Liver (tissue), 9 donors: Measurements from ENCODE around the gene FAM186B. TPM values are rescaled to one million over a fixed set of nuclear protein-coding genes. Genes with fewer than 3 reads are reported as not detected.

Experiments used
- DNase-seq: peaks from one replicate; pipeline ENCODE4 v3.0.0-alpha.2; 2017; ENCODE audit warnings: low spot score
- H3K27ac ChIP-seq, 2 donors: one replicate each; pipeline ENCODE4 v1.7.0; 2013; ENCODE audit warnings: inconsistent platforms in 2 of 2, low read length in 2 of 2, control low read depth in 1 of 2, low read depth in 1 of 2, mild to moderate bottlenecking in 1 of 2
- H3K27me3 ChIP-seq, 4 donors: one replicate each; pipeline versions ENCODE4 v1.6.1 to v1.7.0; 2013; ENCODE audit warnings: low read length in 3 of 4, inconsistent platforms in 1 of 4, mild to moderate bottlenecking in 1 of 4, moderate library complexity in 1 of 4; ENCODE audit not compliant: control insufficient read depth in 4 of 4, insufficient read depth in 4 of 4
- H3K36me3 ChIP-seq, 4 donors: one replicate each; pipeline versions ENCODE4 v1.6.1 to v1.7.0; 2013; ENCODE audit warnings: low read length in 3 of 4, mild to moderate bottlenecking in 3 of 4, low read depth in 1 of 4, moderate library complexity in 1 of 4; ENCODE audit not compliant: control insufficient read depth in 4 of 4, insufficient read depth in 3 of 4
- H3K4me1 ChIP-seq, 4 donors: one replicate each; pipeline versions ENCODE4 v1.6.1 to v1.7.0; 2013; ENCODE audit warnings: low read length in 3 of 4, mild to moderate bottlenecking in 3 of 4, moderate library complexity in 1 of 4; ENCODE audit not compliant: control insufficient read depth in 4 of 4, insufficient read depth in 4 of 4
- H3K4me3 ChIP-seq, 3 donors: one replicate each; pipeline versions ENCODE4 v1.6.1 to v1.7.0; 2013; ENCODE audit warnings: low read length in 3 of 3, control low read depth in 1 of 3, low read depth in 1 of 3, mild to moderate bottlenecking in 1 of 3
- H3K9ac ChIP-seq, 2 donors: one replicate each; pipeline ENCODE4 v1.7.0; 2013; ENCODE audit warnings: low read length in 2 of 2, mild to moderate bottlenecking in 2 of 2, moderate library complexity in 2 of 2, control low read depth in 1 of 2, low read depth in 1 of 2
- H3K9me3 ChIP-seq, 4 donors: one replicate each; pipeline versions ENCODE4 v1.6.1 to v1.7.0; 2013; ENCODE audit warnings: low read length in 3 of 4; ENCODE audit not compliant: control insufficient read depth in 4 of 4
- EGR1 ChIP-seq, 2 donors: IDR thresholded peaks; 2 replicates each; pipeline ENCODE4 v1.6.1; 2016 to 2018; ENCODE audit warnings: antibody characterized with exemption in 2 of 2, low read depth in 2 of 2
- FOXA1 ChIP-seq: IDR thresholded peaks from 2 replicates; pipeline ENCODE4 v1.6.1; 2016; ENCODE audit warnings: antibody characterized with exemption
- FOXA2 ChIP-seq: IDR thresholded peaks from 2 replicates; pipeline ENCODE4 v1.6.1; 2016; ENCODE audit warnings: antibody characterized with exemption
- GABPA ChIP-seq, 2 donors: IDR thresholded peaks in 1 of 2; conservative IDR thresholded peaks in 1 of 2; 2 replicates each; pipeline ENCODE4 v1.6.1; 2016; ENCODE audit warnings: antibody characterized with exemption in 2 of 2, mild to moderate bottlenecking in 1 of 2, moderate library complexity in 1 of 2
- HNF4G ChIP-seq: IDR thresholded peaks from 2 replicates; pipeline ENCODE4 v1.6.1; 2016; ENCODE audit warnings: antibody characterized with exemption
- JUND ChIP-seq, 2 donors: IDR thresholded peaks; 2 replicates each; pipeline ENCODE4 v1.6.1; 2016; ENCODE audit warnings: antibody characterized with exemption in 2 of 2
- NR2F2 ChIP-seq: IDR thresholded peaks from 2 replicates; pipeline ENCODE4 v1.6.1; 2016; ENCODE audit warnings: antibody characterized with exemption
- RAD21 ChIP-seq, 2 donors: IDR thresholded peaks; 2 replicates each; pipeline ENCODE4 v1.6.1; 2016; ENCODE audit warnings: antibody characterized with exemption in 2 of 2, mild to moderate bottlenecking in 2 of 2
- SP1 ChIP-seq: IDR thresholded peaks from 2 replicates; pipeline ENCODE4 v1.6.1; 2018; ENCODE audit warnings: antibody characterized with exemption, mild to moderate bottlenecking
- TAF1 ChIP-seq: conservative IDR thresholded peaks from 2 replicates; pipeline ENCODE4 v1.6.1; 2016; ENCODE audit warnings: antibody characterized with exemption, mild to moderate bottlenecking
- ZBTB33 ChIP-seq: IDR thresholded peaks from 2 replicates; pipeline ENCODE4 v1.6.1; 2016; ENCODE audit warnings: antibody characterized with exemption
- WGBS: extraction: QIAGEN DNeasy Blood & Tissue Kit; methylation state at CpG from one replicate; pipeline ENCODE4 v1.1.7; 2013; 5-methylcytosine and 5-hydroxymethylcytosine counted together
- polyA plus RNA-seq, 2 donors: library from polyadenylated mRNA; stranded (reverse) in 1 of 2; unstranded in 1 of 2; fragments of 200-250 nt in 1 of 2; fragments of >200 nt in 1 of 2; fragmentation: Nextera tagmentation in 1 of 2; extraction: Ambion mirVana in 1 of 2; gene quantifications; one replicate each; pipeline versions ENCODE4 v1.2.1 to v1.2.3, GENCODE V29; 2013 to 2015
- total RNA-seq, 2 donors: library from RNA; depleted of rRNA; stranded (reverse); fragments of >200 nt; gene quantifications; one replicate each; pipeline ENCODE4 v1.2.3, GENCODE V29; 2014
- TF ChIP-seq, protein P1 (sequence below): fragments of 150-350 bp; IDR thresholded peaks from 2 replicates; pipeline ENCODE4 v1.5.1; 2017; ENCODE audit warnings: improper control_type of control experiment, low read depth, low read length; ENCODE audit not compliant: missing input control
- TF ChIP-seq, protein P2 (sequence below): IDR thresholded peaks from 2 replicates; pipeline ENCODE4 v1.6.1; 2016; ENCODE audit warnings: antibody characterized with exemption
- TF ChIP-seq, protein P3 (sequence below): IDR thresholded peaks from 2 replicates; pipeline ENCODE4 v1.6.1; 2016; ENCODE audit warnings: antibody characterized with exemption
- donor health status: healthy.
- donor health status: healthy.
- donor health status: healthy.
- donor health status: healthy.
- donor health status: healthy.

FAM186B gene
- total and polyA plus RNA-seq, 4 donors, result 0.19 to 0.84 (median 0.42) TPM

- TF ChIP-seq EGR1 (IDR thresholded peaks at IDR 0.05; ENCODE audit: low read depth in 2 of 2) (no peak), HNF4G (no peak), FOXA1 (no peak)
Measured at GRCh38 chr12:49577589-49578315, 27.7 kb downstream of the FAM186B start (continued).

GRCh38 chr12:49568442-49569162, 36.8 kb downstream of the FAM186B start:
- peak overlapping the region; percentile 64 to 96 (median 95) for H3K4me3 ChIP-seq
- peaks cover 5 to 15% (median 8%) of the 10 kb centered on the region in 4 donors for H3K36me3 ChIP-seq
- WGBS, result 2% methylated on average over 19 of the region's 19 CpGs
- H3K4me1 ChIP-seq, result peaks cover 3 to 21% (median 19%) of the 10 kb centered on the region in 4 donors
- no peaks in the 10 kb centered on the region for H3K27me3 ChIP-seq
- no peaks in the 10 kb centered on the region for H3K9me3 ChIP-seq
- H3K9ac ChIP-seq, result peak overlapping the region; percentile 86 to 94
- no peak for DNase-seq
- H3K27ac ChIP-seq, result peak overlapping the region; percentile 78 to 85
- TF ChIP-seq HNF4G (no peak), ZBTB33 (no peak), NR2F2 (no peak), FOXA2 (no peak), SP1 (no peak), EGR1 (IDR thresholded peaks at IDR 0.05; ENCODE audit: low read depth in 2 of 2) (no peak), TAF1 (no peak), RAD21 (IDR thresholded peaks at IDR 0.05) (no peak), GABPA (IDR thresholded peaks at IDR 0.05 in 1 of 2, conservative IDR thresholded peaks at IDR 0.05 in 1 of 2) (no peak), JUND (IDR thresholded peaks at IDR 0.05) (no peak)
- TF ChIP-seq, protein P1, sequence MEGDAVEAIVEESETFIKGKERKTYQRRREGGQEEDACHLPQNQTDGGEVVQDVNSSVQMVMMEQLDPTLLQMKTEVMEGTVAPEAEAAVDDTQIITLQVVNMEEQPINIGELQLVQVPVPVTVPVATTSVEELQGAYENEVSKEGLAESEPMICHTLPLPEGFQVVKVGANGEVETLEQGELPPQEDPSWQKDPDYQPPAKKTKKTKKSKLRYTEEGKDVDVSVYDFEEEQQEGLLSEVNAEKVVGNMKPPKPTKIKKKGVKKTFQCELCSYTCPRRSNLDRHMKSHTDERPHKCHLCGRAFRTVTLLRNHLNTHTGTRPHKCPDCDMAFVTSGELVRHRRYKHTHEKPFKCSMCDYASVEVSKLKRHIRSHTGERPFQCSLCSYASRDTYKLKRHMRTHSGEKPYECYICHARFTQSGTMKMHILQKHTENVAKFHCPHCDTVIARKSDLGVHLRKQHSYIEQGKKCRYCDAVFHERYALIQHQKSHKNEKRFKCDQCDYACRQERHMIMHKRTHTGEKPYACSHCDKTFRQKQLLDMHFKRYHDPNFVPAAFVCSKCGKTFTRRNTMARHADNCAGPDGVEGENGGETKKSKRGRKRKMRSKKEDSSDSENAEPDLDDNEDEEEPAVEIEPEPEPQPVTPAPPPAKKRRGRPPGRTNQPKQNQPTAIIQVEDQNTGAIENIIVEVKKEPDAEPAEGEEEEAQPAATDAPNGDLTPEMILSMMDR, result no peak
- TF ChIP-seq, protein P2, sequence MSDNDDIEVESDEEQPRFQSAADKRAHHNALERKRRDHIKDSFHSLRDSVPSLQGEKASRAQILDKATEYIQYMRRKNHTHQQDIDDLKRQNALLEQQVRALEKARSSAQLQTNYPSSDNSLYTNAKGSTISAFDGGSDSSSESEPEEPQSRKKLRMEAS, result no peak
- TF ChIP-seq, protein P3, sequence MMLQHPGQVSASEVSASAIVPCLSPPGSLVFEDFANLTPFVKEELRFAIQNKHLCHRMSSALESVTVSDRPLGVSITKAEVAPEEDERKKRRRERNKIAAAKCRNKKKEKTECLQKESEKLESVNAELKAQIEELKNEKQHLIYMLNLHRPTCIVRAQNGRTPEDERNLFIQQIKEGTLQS, result no peak
